Measurements from ENCODE around the gene TMEM14B.
"Not testable (repeated sequence)": the region's sequence is repeated elsewhere in the genome, so short reads cannot be mapped to it uniquely, and the experiment has no call there.

Gene TMEM14B

DNA sequence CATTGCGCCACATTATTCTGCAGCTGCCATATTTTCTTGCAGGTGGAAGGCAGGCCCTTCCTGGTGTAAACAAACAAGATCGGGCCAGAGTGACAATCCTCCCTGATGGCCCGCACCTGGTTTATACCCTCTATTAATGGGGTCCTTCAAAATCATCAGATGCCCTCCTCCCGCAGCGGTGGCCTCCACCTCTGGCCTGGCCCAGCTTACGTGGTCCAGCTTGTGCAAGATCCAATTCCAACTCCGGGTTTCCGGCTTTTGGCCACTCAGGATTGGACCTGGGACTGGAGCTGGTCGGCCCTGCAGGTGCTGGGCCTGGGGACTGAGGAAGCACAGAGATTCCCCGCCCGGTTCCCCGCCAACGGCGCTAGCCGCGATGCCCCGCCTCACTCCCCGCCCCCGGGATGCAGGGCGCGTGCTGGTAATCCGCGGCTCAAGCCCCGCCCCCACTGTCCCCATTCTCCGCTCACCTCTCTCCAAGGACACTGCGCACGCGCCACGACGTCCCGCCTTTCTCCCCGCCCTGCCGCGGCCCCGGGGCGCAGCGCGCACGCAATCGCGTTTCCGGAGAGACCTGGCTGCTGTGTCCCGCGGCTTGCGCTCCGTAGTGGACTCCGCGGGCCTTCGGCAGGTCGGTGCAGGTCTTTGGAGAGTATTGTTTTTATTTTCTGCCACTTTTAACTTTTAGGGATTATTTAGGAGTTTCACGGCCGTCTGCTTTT lies at the start of gene TMEM14B:
TSS of gene TMEM14B (plus strand) at position 555 of the 722 bp plus-strand sequence. CDS start 1,441 bp downstream, outside the sequence.
- DNase-seq (ENCODE audit: low read depth, low spot score) = peak; percentile 89

GRCh38 chr6:10713962-10714361 lies 33.6 kb upstream of the TMEM14B start:
- DNase-seq (ENCODE audit: low read depth, low spot score) = no peak

DNA sequence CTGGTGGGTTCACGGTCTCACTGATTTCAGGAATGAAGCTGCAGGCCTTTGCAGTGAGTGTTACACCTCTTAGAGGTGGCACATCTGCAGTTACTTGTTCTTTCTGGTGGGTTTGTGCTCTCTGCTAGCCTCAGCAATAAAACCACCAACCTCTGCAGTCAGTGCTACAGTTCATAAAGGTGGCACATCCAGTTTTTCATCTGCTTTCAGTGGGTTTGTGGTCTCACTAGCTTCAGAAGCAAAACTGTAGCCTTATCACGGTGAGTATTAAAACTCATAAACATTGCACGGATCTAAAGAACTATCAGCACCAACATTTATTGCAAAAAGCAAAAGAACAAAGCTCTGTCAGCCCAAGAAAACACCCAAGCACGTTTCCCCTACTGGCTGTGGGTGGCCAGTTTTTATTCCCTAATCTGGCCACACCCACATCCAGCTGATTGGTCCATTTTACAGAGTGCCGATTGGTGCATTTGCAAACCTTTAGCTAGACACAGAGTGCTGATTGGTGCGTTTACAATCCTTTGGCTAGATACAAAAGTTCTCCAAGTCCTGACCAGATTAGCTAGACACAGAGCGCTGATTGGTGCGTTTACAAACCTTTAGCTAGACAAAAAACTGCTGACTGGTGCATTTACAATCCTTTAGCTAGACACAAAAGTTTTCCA lies 28.2 kb upstream of the TMEM14B start:
- no peak for DNase-seq (ENCODE audit: low read depth, low spot score)

GRCh38 chr6:10719964-10720264 lies 27.7 kb upstream of the TMEM14B start:
- DNase-seq (ENCODE audit: low read depth, low spot score) = no peak

- no peak for DNase-seq (ENCODE audit: low read depth, low spot score)
These were observed 27.2 kb upstream of the TMEM14B start for GRCh38 chr6:10720265-10720959.

GRCh38 chr6:10720960-10721849 lies 26.4 kb upstream of the TMEM14B start:
- not testable (repeated sequence) for DNase-seq (ENCODE audit: low read depth, low spot score)

DNA sequence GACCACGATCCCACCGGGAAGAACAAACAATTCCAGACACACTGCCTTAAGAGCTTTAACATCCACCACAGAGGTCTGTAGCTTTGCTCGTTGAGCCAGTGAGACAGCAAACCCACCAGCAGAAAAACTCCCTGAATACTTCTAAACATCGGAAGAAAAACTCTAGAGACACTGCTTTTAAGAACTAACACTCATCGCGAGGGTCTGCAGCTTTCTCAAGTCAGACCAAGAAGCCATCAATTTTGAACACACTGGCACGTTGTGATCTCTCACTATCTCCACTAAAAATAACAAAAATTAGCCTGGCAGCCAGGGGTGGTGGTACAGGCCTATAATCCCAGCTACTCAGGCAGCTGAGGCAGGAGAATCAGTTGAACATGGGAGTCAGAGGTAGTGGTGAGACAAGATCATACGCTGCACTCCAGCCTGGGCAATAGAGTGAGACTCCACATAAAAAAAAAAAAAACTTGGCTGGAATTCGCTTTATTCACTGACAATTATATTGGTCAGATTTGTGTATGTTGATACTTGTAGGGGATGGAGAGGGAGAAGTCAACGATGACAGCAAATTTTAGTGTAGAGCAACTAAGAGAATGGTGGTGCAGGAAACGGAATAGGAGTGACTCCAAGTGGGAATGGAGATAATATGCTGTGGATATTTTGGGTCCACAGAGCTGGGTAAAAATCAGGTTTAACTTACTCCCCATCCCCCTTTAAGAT lies 25.6 kb upstream of the TMEM14B start:
- no peak for DNase-seq (ENCODE audit: low read depth, low spot score)

DNA sequence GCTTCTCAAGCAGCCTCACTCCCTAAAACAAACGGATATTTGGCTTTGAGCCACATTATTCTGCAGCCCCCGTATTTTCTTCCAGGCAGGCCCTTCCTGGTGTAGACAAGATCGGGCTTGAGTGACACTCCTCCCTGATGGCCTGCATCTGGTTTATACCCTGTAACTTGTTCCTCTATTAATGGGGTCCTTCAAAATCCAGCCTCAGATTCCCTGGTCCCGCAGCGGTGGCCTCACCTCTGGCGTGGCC lies 25.1 kb upstream of the TMEM14B start:
- no peak for DNase-seq (ENCODE audit: low read depth, low spot score)

- DNase-seq (ENCODE audit: low read depth, low spot score) = peak; percentile 94
These were observed 24.6 kb upstream of the TMEM14B start, which contains the start of gene TMEM14C for GRCh38 chr6:10722820-10723566. TMEM14C (plus strand) TSS chr6:10723070; CDS start chr6:10724614, 1,544 bp downstream.

GRCh38 chr6:10723567-10723881 lies 24.1 kb upstream of the TMEM14B start:
- DNase-seq (ENCODE audit: low read depth, low spot score) = no peak

GRCh38 chr6:10725044-10725443 lies 22.6 kb upstream of the TMEM14B start:
- no peak for DNase-seq (ENCODE audit: low read depth, low spot score)

- DNase-seq (ENCODE audit: low read depth, low spot score) = no peak
These were observed 21.9 kb upstream of the TMEM14B start for GRCh38 chr6:10725716-10726115.

GRCh38 chr6:10730254-10730653 lies 17.4 kb upstream of the TMEM14B start:
- no peak for DNase-seq (ENCODE audit: low read depth, low spot score)

GRCh38 chr6:10733151-10733715 lies 14.4 kb upstream of the TMEM14B start:
- DNase-seq (ENCODE audit: low read depth, low spot score) = no peak

- DNase-seq (ENCODE audit: low read depth, low spot score) = no peak
These were observed 13.7 kb upstream of the TMEM14B start for GRCh38 chr6:10733863-10734262.

- no peak for DNase-seq (ENCODE audit: low read depth, low spot score)
These were observed 10.9 kb upstream of the TMEM14B start for GRCh38 chr6:10736731-10737130.

GRCh38 chr6:10740061-10740460 lies 7.5 kb upstream of the TMEM14B start:
- no peak for DNase-seq (ENCODE audit: low read depth, low spot score)

GRCh38 chr6:10741643-10742042 lies 6.0 kb upstream of the TMEM14B start:
- DNase-seq (ENCODE audit: low read depth, low spot score) = not testable (repeated sequence)

- DNase-seq (ENCODE audit: low read depth, low spot score) = no peak
These were observed 5.4 kb upstream of the TMEM14B start for GRCh38 chr6:10742251-10742650.

- DNase-seq (ENCODE audit: low read depth, low spot score) = no peak
These were observed 4.1 kb upstream of the TMEM14B start for GRCh38 chr6:10743515-10743914.
